ENCODE results near the gene RASSF5.

GRCh38 chr1:206498685-206499084 is 8.6 kb upstream of the RASSF5 start:
- TF ChIP-seq CTCF (conservative IDR thresholded peaks at IDR 0.05; ENCODE audit: low read depth, low read length) (no peak), EZH2 (IDR thresholded peaks at IDR 0.05; ENCODE audit: borderline replicate concordance, low read depth, low read length, poor library complexity, severe bottlenecking) (no peak)

Data from A673 (cell line).